Measurements from ENCODE around the gene RNF220.

DNA sequence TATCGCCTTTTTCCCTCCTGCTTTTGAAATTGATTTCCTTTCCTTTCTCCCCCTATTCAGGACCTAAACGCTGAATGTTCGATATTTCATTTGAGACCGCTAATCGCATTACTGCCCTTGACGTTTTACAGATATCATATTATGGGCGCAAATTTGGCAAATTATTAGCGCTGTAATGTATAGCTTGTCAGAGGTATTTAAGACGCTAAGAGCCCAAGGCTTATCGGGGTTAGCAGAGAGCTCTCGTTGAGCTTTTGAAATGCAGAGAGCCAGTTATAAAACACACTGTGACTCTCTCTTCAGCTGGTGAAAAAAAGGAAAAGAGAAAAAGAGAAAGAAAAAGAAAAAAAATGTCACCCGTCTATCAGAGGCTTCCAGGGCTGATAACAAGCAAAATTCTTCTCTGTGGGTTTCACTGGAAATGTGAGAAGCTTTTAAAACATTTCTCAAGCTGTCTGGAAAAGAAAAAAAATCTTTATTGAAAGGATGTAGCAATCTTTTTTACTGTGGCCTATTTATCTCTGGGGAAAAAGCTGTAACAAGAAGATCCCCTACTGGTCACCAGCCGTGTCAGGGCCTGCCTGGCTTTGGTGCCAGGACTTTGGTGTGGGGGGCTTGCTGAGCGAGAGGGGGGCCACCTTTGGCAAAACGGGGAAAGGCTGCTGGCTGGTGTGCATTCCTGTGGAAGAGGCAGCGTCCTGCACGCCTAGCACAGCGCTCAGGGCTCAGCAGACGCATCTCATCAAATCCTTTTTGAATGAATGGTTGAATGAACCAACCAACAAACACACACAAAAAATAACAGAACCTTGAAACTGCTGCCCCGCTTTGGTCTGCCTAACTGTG lies 119.8 kb downstream of the RNF220 start:
- TF ChIP-seq POLR2AphosphoS5 (IDR thresholded peaks at IDR 0.05; ENCODE audit: borderline replicate concordance, low read depth, low read length) = no peak
- peak; percentile 53 for TF ChIP-seq EZH2 (IDR thresholded peaks at IDR 0.05)
- TF ChIP-seq FOXP2 (optimal IDR thresholded peaks at IDR 0.05; ENCODE audit: control extremely low read depth, extremely low read length, insufficient read depth) = no peak

Data from SK-N-MC (cell line).